WERI-Rb-1 (cell line): ENCODE results near the gene LGI4.

Experiments used
- DNase-seq: peaks from one replicate; pipeline ENCODE4 v3.0.0-alpha.2; 2020
- H3K27ac ChIP-seq: fragments of 250-450 bp; sonication (Bioruptor Pico); 2 replicates; pipeline ENCODE4 v1.5.1; 2020; ENCODE audit warnings: mild to moderate bottlenecking, moderate library complexity
- H3K27me3 ChIP-seq: fragments of 250-450 bp; sonication (Bioruptor Pico); 2 replicates; pipeline ENCODE4 v1.5.1; 2021; ENCODE audit warnings: mild to moderate bottlenecking, low read depth, moderate library complexity; ENCODE audit not compliant: insufficient read depth, severe bottlenecking
- H3K36me3 ChIP-seq: fragments of 250-450 bp; sonication (Bioruptor Pico); 2 replicates; pipeline ENCODE4 v1.5.1; 2020; ENCODE audit warnings: mild to moderate bottlenecking, moderate library complexity
- H3K4me3 ChIP-seq: 2 replicates; pipeline ENCODE4 v1.5.1; 2011; ENCODE audit warnings: low read depth, mild to moderate bottlenecking, control low read depth, low read length
- H3K9me3 ChIP-seq: fragments of 250-450 bp; sonication (Bioruptor Pico); 2 replicates; pipeline ENCODE4 v1.5.1; 2021; ENCODE audit warnings: mild to moderate bottlenecking, moderate library complexity; ENCODE audit not compliant: severe bottlenecking
- CTCF ChIP-seq: IDR thresholded peaks from 2 replicates; pipeline ENCODE4 v1.5.1; 2011; ENCODE audit warnings: low read depth, mild to moderate bottlenecking, control low read depth, inconsistent platforms, low read length

LGI4 gene

GRCh38 chr19:35177377-35178274 lies 42.8 kb upstream of the LGI4 start:
- Histone ChIP-seq H3K9me3 (no peaks in the 10 kb centered on the region), H3K27ac (no peak overlapping the region), H3K36me3 (no peaks in the 10 kb centered on the region), H3K27me3 (no peaks in the 10 kb centered on the region), H3K4me3 (no peak overlapping the region)
- TF ChIP-seq CTCF, result no peak
- DNase-seq, result no peak

- Histone ChIP-seq H3K36me3 (no peaks in the 10 kb centered on the region), H3K4me3 (no peak overlapping the region), H3K27ac (no peak overlapping the region), H3K9me3 (no peaks in the 10 kb centered on the region), H3K27me3 (no peaks in the 10 kb centered on the region)
- no peak for DNase-seq
- TF ChIP-seq CTCF, result no peak
Measured at GRCh38 chr19:35176181-35176570, 41.3 kb upstream of the LGI4 start.

- no peak overlapping the region for H3K4me3 ChIP-seq
- H3K27ac ChIP-seq, result no peak overlapping the region
- no peak for DNase-seq
- TF ChIP-seq CTCF, result no peak
- no peaks in the 10 kb centered on the region for H3K27me3 ChIP-seq
- H3K9me3 ChIP-seq, result no peaks in the 10 kb centered on the region
- no peaks in the 10 kb centered on the region for H3K36me3 ChIP-seq
Measured at GRCh38 chr19:35174226-35174625, 39.4 kb upstream of the LGI4 start.

GRCh38 chr19:35171730-35172129 lies 36.9 kb upstream of the LGI4 start:
- Histone ChIP-seq H3K27ac (no peak overlapping the region), H3K27me3 (no peaks in the 10 kb centered on the region), H3K9me3 (peaks cover 3% of the 10 kb centered on the region), H3K4me3 (no peak overlapping the region), H3K36me3 (peaks cover 1% of the 10 kb centered on the region; the same call in 1 of the 2 replicates)
- no peak for TF ChIP-seq CTCF
- no peak for DNase-seq

- H3K27me3 ChIP-seq, result no peaks in the 10 kb centered on the region
- no peak overlapping the region for H3K27ac ChIP-seq
- H3K4me3 ChIP-seq, result no peak overlapping the region
- H3K9me3 ChIP-seq, result peaks cover 12% of the 10 kb centered on the region
- peaks cover 13% of the 10 kb centered on the region for H3K36me3 ChIP-seq
- DNase-seq, result no peak
- TF ChIP-seq CTCF, result no peak
Measured at GRCh38 chr19:35170359-35171061, 35.7 kb upstream of the LGI4 start.
